Rectal smooth muscle tissue (tissue), 1 donor: Measurements from ENCODE around the gene B4GALT5.

Experiments
- H3K27ac ChIP-seq: one replicate; pipeline ENCODE4 v1.7.0; 2013; ENCODE audit warnings: low read depth, low read length, inconsistent platforms
- H3K27me3 ChIP-seq: one replicate; pipeline ENCODE4 v1.7.0; 2013; ENCODE audit warnings: low read length; ENCODE audit not compliant: control insufficient read depth, insufficient read depth
- H3K36me3 ChIP-seq: one replicate; pipeline ENCODE4 v1.7.0; 2013; ENCODE audit warnings: low read length; ENCODE audit not compliant: control insufficient read depth, insufficient read depth
- H3K4me1 ChIP-seq: one replicate; pipeline ENCODE4 v1.7.0; 2013; ENCODE audit warnings: low read length; ENCODE audit not compliant: control insufficient read depth, insufficient read depth
- H3K4me3 ChIP-seq: one replicate; pipeline ENCODE4 v1.7.0; 2013; ENCODE audit warnings: low read length
- H3K9ac ChIP-seq: one replicate; pipeline ENCODE4 v1.7.0; 2013; ENCODE audit warnings: low read length

Gene B4GALT5

DNA sequence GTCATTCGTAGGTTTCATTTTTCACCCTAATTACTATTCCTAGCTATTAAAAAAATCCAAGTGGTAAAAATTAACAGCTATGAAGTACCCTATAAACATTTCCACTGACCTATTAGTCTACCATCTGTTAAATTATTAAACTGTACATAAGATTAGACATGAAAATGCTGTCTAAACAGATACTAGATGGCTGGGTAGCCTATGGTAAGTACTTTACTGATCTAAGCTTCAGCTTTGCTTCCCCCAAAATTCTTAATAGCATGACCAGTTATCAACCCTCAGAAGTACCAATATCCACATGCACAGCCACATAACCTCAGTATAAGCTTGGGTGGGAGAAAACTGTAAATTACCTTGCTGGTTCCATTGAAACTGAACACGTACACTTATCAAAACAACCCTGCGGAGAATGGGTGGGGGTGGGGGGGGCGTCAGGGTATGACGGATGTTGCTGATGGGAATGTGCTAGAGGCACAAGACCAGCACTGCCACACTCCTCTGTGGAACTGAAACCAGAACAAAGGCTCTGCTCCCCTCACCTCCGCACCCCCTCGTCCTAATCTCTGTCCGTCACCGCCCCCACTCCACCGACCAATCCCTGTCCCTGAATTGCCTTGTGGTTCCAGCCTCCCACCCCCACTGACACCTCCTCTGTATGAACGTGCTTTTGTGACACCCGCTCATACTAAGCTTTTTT is 45.3 kb downstream of the B4GALT5 start:
- Histone ChIP-seq H3K27me3 (no peaks in the 10 kb centered on the region), H3K4me1 (peaks cover 11% of the 10 kb centered on the region), H3K4me3 (no peak overlapping the region), H3K9ac (no peak overlapping the region), H3K27ac (no peak overlapping the region), H3K36me3 (no peaks in the 10 kb centered on the region)

DNA sequence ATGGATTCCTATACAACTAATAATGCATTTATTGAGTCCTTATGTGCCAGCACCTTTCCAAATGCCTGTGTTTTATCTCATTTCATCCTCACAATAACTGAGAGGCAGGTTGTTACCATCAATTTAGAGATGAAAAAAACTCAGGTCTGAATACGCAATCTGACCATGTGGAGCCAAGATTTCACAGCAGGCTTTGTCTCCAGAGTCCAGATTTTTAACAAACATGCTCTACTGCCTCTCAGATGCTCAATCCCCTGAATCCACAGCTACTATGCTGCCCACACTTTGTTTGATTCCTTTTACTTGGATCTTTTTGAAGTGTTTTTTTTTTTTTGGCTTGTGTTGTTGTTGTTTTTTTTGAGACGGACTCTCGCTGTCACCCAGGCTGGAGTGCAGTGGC is 46.8 kb downstream of the B4GALT5 start:
- Histone ChIP-seq H3K4me3 (no peak overlapping the region), H3K9ac (no peak overlapping the region)

DNA sequence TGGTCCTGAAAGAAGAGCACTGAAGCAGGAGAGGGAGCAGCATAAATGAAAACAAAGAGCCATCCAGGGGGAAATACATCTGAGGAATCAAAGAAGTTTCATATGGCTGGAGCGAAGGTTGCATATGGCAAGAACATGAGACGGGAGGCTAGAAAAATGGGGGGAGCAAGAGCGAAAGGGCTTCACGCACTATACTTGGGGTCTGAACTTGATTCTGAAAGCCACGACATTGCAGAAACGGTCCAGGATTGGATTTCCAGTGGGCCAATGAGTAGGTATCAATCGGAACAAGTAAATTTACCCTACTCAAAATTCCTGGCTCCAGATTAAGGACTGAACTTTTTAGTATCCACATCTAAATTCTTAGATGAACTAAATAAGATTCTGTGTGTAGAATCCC is 47.9 kb downstream of the B4GALT5 start:
- no peaks in the 10 kb centered on the region for H3K27me3 ChIP-seq
- peaks cover 5% of the 10 kb centered on the region for H3K4me1 ChIP-seq
- no peaks in the 10 kb centered on the region for H3K36me3 ChIP-seq
- H3K4me3 ChIP-seq: no peak overlapping the region
- no peak overlapping the region for H3K9ac ChIP-seq
- no peak overlapping the region for H3K27ac ChIP-seq

More for the DNA sequence above, 46.8 kb downstream of the B4GALT5 start:
- no peaks in the 10 kb centered on the region for H3K27me3 ChIP-seq
- H3K36me3 ChIP-seq: no peaks in the 10 kb centered on the region
- peaks cover 5% of the 10 kb centered on the region for H3K4me1 ChIP-seq
- H3K27ac ChIP-seq: no peak overlapping the region

DNA sequence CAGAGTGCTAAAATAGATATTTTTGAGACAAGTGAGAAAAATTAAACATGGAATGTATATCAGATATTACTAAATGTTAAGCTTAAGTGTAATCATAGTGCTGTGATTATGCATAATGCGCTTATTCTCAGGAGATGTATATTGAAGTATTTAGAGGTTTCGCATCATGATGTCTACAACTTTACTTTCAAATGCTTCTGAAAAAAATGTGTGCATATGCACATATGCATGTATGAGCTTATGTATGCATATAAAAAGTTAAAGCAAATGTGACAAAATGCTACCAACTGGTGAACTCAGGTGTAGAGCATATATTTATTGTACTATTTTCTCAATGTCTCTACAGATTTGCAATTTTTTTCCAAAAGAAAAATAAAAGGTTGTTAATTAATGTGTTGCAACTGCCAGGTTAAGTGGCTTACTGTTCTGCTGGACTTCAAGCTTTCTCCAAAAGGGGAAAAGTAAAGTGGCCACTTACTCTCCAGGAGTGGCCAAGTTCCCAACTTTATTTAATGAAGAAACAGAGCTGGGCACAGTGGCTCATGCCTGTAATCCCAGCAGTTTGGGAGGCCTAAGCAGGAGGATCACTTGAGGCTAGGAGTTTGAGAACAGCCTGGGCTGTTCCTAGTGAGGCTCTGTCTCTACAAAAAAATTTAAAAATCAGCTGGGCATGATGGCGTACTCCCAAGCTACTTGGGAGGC is 48.9 kb downstream of the B4GALT5 start:
- Histone ChIP-seq H3K27ac (no peak overlapping the region), H3K4me3 (no peak overlapping the region), H3K27me3 (no peaks in the 10 kb centered on the region), H3K36me3 (no peaks in the 10 kb centered on the region), H3K4me1 (peaks cover 3% of the 10 kb centered on the region), H3K9ac (no peak overlapping the region)

DNA sequence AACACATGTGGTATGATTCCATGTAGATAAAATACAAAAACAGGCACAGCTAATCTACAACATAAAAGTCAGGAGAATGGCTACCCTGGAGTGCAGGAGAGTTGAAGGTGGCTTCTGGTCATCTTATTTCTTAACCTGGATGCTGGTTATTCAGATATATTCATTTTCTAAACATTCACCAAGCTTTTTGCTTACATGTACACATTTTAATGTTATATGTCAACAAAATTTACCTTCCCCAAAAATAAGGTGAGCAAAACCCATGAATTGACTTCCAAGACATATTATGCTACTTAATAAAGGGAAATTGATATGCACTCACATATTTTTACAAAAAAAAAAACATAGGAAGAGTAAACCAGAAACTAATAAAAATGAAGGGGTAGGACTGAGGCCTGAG is 50.6 kb downstream of the B4GALT5 start:
- Histone ChIP-seq H3K4me3 (no peak overlapping the region), H3K27ac (no peak overlapping the region), H3K4me1 (peaks cover 3% of the 10 kb centered on the region), H3K27me3 (no peaks in the 10 kb centered on the region), H3K9ac (no peak overlapping the region), H3K36me3 (no peaks in the 10 kb centered on the region)

DNA sequence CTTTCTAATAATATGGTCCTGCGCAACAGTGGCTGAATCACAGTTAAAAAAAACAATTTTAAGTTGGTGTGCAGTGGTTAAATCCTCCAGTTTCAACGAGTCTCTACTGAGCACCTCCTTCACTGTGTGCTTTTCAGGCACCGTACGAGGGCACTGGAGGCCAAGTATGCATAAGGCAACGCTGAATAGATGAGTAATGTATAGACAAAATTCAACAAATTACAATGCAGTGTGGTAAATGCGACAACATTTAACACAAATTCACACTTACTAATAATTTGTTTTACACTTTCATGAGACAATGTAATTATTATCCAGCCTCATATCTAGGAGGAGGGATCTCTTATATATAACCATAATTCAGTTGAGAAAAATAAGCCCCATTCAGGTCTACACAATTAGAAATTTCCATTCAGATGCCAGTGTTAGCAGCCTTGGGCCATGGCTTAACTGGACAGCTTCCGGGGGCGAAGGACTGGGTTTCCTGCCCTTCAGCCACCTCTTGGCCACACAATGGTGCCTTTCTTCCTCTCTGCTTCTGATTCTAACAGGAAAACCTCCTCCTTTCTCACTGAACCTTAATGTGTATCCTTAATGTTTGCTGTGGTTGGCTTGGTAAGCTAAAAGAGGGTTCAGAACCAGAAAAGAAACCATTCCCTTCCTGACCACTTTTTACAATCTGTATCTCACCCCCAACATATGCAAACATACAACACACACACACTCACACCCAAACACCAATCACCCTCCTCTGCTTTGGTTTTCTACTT is 51.9 kb downstream of the B4GALT5 start:
- Histone ChIP-seq H3K27me3 (no peaks in the 10 kb centered on the region), H3K27ac (no peak overlapping the region), H3K36me3 (no peaks in the 10 kb centered on the region), H3K4me3 (no peak overlapping the region), H3K4me1 (peaks cover 3% of the 10 kb centered on the region), H3K9ac (no peak overlapping the region)

DNA sequence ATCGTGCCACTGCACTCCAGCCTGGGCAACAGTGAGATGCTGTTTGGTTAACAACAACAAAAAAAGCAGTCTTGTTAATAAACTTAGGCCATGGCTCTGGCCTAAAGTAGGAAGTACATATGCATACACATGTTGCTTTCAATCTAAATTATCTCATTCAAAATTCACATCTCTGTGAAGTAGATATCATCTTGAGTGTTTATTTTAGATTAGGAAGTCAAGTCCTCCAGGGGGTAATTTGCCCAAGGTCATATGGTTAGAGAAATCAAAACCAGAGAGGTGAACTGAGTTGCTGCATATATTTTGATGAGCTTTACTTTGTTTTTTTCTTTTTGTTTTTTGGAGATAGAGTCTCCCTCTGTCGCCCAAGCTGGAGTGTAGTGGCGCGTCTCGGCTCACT is 52.8 kb downstream of the B4GALT5 start:
- Histone ChIP-seq H3K27me3 (no peaks in the 10 kb centered on the region), H3K9ac (no peak overlapping the region), H3K27ac (no peak overlapping the region), H3K4me3 (no peak overlapping the region), H3K36me3 (no peaks in the 10 kb centered on the region), H3K4me1 (no peaks in the 10 kb centered on the region)

DNA sequence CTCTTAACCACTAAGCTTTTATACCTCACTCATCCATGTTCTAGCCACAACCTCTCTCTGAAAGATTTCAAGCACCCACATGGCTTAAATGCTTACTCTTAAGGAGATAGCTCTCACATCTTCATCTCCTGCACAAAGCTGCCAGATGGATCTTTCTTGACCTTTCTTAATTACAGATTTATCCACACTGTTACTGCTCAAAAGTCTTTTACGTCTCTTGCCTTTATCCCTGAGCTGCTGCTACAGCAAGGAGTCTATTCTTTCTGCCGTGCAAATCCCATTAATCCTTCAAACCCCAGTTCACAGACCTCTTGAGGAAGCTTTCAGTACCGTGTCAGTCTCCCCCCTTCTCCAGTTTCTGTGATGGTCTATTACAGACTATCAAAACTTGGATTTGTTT is 54.6 kb downstream of the B4GALT5 start:
- H3K4me1 ChIP-seq: no peaks in the 10 kb centered on the region
- H3K9ac ChIP-seq: no peak overlapping the region
- no peaks in the 10 kb centered on the region for H3K27me3 ChIP-seq
- H3K36me3 ChIP-seq: peaks cover 4% of the 10 kb centered on the region
- no peak overlapping the region for H3K4me3 ChIP-seq
- H3K27ac ChIP-seq: no peak overlapping the region

DNA sequence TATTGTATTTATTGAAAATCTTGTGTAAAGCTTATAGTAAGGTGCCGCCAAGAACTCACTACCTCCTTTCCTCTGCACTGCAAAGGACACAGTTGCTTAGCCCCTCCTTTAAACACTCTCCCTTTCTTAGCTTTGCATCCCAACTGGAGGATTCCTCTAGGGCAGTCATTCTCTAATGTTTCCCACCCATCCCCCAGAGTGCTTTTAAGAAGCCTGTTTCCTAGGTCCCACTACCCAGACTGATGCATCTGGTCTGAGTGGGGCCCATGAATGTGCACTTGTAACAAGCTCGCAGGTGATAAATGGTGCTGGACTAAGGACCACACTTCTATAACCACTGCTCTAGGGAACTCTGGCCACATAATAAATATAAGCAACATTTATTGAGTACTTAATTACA is 55.2 kb downstream of the B4GALT5 start:
- Histone ChIP-seq H3K4me1 (no peaks in the 10 kb centered on the region), H3K4me3 (no peak overlapping the region)

DNA sequence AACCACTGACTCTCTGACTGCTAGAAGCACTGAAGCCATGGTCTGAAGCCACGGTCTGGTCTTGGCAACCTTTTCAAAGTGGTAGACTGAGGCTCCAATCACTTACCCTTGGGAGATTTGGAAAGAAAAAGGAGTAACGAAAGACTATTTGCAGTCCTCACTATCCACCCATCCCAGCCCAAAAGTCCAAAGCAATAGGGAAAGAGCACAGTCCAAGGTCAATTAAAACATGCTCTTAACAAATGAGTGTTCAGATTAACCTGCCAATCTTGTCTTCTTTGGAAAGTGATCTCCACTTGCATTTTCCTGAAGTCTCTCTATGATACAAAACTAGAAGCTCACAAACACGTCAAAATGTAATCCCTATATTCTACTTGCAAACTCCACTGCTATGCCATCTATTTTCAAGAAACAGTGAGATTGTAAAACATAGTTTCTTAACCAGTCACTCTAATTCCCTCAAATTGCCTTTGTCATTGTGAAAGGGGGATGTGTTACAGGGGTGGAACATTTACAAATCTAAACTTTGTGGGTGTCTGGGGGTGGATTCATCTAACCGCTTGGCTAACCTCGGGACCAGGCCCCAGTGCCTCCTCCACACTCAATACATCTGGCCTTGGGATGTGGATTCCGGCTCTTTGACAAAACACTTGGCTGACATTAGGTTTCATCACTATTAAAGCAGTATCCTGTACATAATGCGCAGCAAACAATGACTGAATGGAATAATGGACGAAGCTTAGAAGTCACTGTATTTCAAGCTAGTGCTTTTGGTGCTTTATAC is 56.4 kb downstream of the B4GALT5 start:
- H3K27ac ChIP-seq: no peak overlapping the region
- no peak overlapping the region for H3K9ac ChIP-seq

More for the DNA sequence above, 55.2 kb downstream of the B4GALT5 start:
- Histone ChIP-seq H3K27ac (no peak overlapping the region), H3K9ac (no peak overlapping the region), H3K36me3 (peaks cover 8% of the 10 kb centered on the region), H3K27me3 (no peaks in the 10 kb centered on the region)

DNA sequence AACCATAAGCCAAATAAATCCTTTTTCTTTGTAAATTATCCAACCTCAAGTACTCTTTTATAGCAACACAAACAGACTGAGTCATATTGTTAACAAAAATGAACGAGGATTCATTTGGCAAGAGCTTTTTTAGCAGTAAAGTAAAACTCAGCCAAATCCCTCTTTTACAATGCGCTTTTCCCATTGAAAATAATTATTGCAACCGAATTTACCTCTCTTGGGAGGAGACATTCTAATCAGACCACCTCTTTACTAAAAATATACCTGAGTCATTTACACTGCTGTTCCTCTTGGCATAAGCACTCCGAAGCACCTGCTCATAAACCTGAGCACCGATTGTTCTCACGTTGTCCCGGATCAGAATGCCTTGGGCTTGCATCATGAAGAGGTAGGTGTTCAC is 57.4 kb downstream of the B4GALT5 start:
- H3K4me1 ChIP-seq: no peaks in the 10 kb centered on the region
- H3K36me3 ChIP-seq: peaks cover 19% of the 10 kb centered on the region
- H3K27ac ChIP-seq: no peak overlapping the region

More for the DNA sequence above, 56.4 kb downstream of the B4GALT5 start:
- Histone ChIP-seq H3K4me3 (no peak overlapping the region), H3K27me3 (no peaks in the 10 kb centered on the region), H3K36me3 (peaks cover 19% of the 10 kb centered on the region), H3K4me1 (no peaks in the 10 kb centered on the region)

DNA sequence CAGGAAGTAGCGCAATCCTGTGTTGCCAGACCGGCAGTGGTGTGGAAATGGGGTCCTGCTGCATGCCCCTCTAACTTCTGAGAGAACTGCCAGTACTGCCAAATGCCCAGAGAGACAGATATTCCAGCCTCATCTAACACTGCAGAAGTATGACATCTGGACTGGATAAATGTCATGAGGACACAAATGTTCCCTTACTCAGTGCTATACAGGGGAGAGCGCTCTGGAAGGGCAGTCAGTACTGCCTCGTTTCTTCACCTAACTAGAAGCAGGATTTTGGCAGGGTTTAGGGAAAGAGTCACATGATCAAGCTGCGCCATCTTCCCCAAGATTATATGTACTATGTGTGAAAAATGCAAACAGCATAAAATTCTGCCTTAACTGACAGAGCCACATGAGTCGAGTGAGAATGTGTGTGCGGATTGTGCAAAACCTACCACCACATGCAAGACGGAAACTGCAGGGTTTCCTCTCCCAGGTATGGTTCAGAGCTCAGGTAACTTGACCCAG is 59.7 kb downstream of the B4GALT5 start:
- no peak overlapping the region for H3K27ac ChIP-seq
- no peaks in the 10 kb centered on the region for H3K4me1 ChIP-seq
- peaks cover 19% of the 10 kb centered on the region for H3K36me3 ChIP-seq
- H3K27me3 ChIP-seq: no peaks in the 10 kb centered on the region
- no peak overlapping the region for H3K4me3 ChIP-seq
- no peak overlapping the region for H3K9ac ChIP-seq

More for the DNA sequence above, 57.4 kb downstream of the B4GALT5 start:
- Histone ChIP-seq H3K9ac (no peak overlapping the region), H3K27me3 (no peaks in the 10 kb centered on the region), H3K4me3 (no peak overlapping the region)
